ENCODE measurements around the gene TNIP2.

The TNIP2 gene

GRCh38 chr4:2691952-2692435 lies 64.1 kb downstream of the TNIP2 start:
- Histone ChIP-seq H3K4me1 (ENCODE audit: control insufficient read depth, insufficient read depth, low read length) (no peaks in the 10 kb centered on the region), H3K4me3 (ENCODE audit: low read depth, low read length) (no peak overlapping the region), H3K27ac (ENCODE audit: extremely low read depth, low read depth, low read length) (no peak overlapping the region), H3K9me3 (ENCODE audit: control insufficient read depth, insufficient read depth, low read depth, low read length) (no peaks in the 10 kb centered on the region), H3K36me3 (ENCODE audit: control insufficient read depth in 2 of 2, insufficient read depth in 1 of 2, low read length in 2 of 2) (peaks cover 0 to 97% of the 10 kb centered on the region in 2 experiments; a peak in 2 of 3 replicates)
- CTCF ChIA-PET = no interaction called here
- POLR2A ChIA-PET = no interaction called here
- TF ChIP-seq HIC1 (tag by site-specific recombination; IDR thresholded peaks at IDR 0.05) (no peak), ZNF521 (tag by site-specific recombination; IDR thresholded peaks at IDR 0.05) (no peak), ZNF830 (tag by site-specific recombination; IDR thresholded peaks at IDR 0.05; ENCODE audit: low read depth) (no peak), YY1 (tag by site-specific recombination; IDR thresholded peaks at IDR 0.05) (no peak), ZNF558 (tag by site-specific recombination; IDR thresholded peaks at IDR 0.05) (no peak), SCRT2 (tag by site-specific recombination; IDR thresholded peaks at IDR 0.05) (no peak), ZFP69B (tag by site-specific recombination; IDR thresholded peaks at IDR 0.05) (no peak), SP7 (tag by site-specific recombination; IDR thresholded peaks at IDR 0.05) (no peak), TRIM28 (IDR thresholded peaks at IDR 0.05; ENCODE audit: borderline replicate concordance, low read length) (no peak), ATF2 (tag by site-specific recombination; IDR thresholded peaks at IDR 0.05; ENCODE audit: low read depth) (no peak), GFI1B (tag by site-specific recombination; IDR thresholded peaks at IDR 0.05) (no peak), ZNF311 (tag by site-specific recombination; IDR thresholded peaks at IDR 0.05; ENCODE audit: borderline replicate concordance) (no peak), ZNF133 (tag by site-specific recombination; IDR thresholded peaks at IDR 0.05) (no peak)
- TF ChIP-seq, protein P1, sequence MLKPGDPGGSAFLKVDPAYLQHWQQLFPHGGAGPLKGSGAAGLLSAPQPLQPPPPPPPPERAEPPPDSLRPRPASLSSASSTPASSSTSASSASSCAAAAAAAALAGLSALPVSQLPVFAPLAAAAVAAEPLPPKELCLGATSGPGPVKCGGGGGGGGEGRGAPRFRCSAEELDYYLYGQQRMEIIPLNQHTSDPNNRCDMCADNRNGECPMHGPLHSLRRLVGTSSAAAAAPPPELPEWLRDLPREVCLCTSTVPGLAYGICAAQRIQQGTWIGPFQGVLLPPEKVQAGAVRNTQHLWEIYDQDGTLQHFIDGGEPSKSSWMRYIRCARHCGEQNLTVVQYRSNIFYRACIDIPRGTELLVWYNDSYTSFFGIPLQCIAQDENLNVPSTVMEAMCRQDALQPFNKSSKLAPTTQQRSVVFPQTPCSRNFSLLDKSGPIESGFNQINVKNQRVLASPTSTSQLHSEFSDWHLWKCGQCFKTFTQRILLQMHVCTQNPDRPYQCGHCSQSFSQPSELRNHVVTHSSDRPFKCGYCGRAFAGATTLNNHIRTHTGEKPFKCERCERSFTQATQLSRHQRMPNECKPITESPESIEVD (tag by site-specific recombination; IDR thresholded peaks at IDR 0.05) = no peak
- TF ChIP-seq, protein P2, sequence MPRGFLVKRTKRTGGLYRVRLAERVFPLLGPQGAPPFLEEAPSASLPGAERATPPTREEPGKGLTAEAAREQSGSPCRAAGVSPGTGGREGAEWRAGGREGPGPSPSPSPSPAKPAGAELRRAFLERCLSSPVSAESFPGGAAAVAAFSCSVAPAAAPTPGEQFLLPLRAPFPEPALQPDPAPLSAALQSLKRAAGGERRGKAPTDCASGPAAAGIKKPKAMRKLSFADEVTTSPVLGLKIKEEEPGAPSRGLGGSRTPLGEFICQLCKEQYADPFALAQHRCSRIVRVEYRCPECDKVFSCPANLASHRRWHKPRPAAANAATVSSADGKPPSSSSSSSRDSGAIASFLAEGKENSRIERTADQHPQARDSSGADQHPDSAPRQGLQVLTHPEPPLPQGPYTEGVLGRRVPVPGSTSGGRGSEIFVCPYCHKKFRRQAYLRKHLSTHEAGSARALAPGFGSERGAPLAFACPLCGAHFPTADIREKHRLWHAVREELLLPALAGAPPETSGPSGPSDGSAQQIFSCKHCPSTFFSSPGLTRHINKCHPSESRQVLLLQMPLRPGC (tag by site-specific recombination; IDR thresholded peaks at IDR 0.05) = no peak
- TF ChIP-seq, protein P3, sequence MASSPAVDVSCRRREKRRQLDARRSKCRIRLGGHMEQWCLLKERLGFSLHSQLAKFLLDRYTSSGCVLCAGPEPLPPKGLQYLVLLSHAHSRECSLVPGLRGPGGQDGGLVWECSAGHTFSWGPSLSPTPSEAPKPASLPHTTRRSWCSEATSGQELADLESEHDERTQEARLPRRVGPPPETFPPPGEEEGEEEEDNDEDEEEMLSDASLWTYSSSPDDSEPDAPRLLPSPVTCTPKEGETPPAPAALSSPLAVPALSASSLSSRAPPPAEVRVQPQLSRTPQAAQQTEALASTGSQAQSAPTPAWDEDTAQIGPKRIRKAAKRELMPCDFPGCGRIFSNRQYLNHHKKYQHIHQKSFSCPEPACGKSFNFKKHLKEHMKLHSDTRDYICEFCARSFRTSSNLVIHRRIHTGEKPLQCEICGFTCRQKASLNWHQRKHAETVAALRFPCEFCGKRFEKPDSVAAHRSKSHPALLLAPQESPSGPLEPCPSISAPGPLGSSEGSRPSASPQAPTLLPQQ (tag by site-specific recombination; IDR thresholded peaks at IDR 0.05) = no peak
